CD4-positive, alpha-beta T cell treated with Interleukin-6 for 4 hours (primary cell): ENCODE results near the gene ACBD3.

ENCODE experiments used
- DNase-seq: peaks from one replicate; pipeline ENCODE4 v3.0.0-alpha.2; 2020; ENCODE audit warnings: mixed read lengths

Gene ACBD3

DNA sequence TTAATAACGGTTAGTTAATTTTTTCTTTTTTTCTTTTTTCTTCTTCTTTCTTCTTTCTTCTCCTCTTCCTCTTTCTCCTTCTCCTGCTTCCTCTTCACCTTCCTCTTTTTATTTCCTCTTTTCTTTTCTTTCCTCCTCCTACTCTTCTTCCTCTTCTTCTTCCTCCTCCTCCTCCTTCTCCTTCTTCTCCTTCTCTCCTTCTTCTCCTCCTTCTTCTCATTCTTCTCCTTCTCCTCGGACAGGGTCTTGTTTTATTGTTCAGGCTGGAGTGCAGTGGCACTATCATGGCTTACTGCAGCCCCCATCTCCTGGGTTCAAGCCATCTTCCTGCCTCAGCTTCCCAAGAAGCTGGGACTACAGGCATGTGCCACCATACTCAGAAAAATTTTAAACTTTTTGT is 13.4 kb upstream of the ACBD3 start:
- DNase-seq = no peak

DNA sequence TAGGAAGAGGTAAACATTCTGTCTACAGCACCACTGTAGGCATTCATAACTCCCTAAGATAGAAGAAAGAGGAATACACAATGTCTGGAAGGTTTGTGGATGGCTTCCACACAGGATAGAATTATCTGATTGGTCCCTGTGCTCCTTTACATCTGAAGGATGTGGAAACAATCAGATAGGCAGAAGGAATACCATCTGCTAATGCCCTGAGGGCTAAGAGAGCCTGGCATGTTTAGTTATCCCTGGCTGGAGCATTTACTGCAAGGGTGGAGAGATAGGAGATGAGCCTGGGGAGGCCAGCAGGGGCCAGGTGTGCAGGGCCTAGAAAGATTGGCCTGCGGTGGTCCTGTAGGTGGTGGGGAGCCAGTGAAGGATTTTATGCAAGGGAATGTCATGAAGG is 8.6 kb upstream of the ACBD3 start:
- no peak for DNase-seq

DNA sequence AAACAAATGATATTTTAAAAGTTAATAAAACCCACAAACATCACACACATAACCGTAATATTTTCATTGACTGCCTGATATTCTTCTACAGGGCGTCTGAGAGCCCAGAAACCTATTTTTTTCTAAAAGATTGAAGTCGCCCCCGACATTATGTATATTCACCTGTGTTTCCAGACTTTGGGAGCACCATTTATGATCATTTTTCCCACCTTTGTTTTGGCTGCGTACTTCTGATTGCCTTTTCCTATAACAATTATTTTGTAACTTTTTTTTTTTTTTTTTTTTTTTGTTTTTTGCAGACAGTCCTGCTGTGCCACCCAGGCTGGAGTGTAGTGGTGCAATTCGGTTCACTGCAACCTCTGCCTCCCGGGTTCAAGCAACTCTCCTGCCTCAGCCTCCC is 839 bp upstream of the ACBD3 start:
- DNase-seq = no peak

DNA sequence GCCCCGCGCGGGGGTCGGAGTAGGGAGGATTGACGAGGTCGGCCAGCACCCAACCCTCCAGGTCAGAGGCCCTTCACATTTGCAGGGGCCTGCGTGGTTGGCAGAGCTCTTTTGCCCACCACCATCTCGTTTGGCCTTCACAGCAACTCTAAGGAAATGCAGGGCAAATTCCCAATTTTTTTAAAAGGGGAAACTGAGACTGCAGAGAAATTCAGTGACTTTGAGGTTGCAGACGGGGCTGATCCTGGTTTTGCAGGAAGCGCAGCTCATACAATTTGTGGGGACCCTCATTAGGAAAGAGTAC is 430 bp upstream of the ACBD3 start:
- DNase-seq = no peak

DNA sequence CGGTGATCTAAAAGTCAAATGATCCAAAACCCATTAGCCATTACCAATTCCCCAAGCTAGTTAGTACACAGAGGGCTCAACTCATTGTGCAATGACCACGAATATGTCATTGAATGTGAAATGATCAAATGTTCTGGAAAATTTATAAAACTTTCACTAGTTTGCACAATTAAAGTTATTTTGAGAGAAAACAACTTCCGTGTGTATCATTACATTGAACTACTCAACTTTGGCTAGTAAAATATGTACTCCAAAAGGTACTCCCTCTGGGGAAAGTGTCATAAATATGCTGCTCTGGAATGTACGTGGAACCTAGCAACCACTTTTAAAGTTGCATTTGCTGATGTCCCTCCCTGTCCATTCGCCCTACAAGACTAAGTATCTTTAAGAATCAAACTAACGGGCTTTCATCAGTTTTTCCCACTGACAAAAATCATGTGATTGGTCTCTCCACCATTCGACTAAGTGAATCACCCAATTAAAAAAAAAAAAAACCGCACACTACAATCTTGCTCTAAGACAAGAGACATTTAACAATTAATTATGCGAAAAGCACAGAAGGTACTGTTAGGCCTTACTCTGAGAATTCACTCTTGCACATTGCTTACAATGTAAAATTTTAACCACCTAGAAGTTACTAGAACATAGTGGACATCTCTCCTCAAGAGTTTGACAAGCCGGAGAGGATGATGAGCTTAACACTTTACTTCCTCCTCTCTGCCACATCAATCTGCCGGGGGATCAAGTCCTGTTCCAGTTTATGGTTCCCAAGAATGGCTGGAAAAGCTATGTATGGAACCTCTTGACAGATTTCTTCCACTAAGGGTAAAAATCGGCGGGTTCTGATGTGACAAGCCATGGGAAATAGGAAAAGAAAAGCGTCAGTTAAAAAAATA is 1.2 kb downstream of the ACBD3 start:
- DNase-seq = no peak

DNA sequence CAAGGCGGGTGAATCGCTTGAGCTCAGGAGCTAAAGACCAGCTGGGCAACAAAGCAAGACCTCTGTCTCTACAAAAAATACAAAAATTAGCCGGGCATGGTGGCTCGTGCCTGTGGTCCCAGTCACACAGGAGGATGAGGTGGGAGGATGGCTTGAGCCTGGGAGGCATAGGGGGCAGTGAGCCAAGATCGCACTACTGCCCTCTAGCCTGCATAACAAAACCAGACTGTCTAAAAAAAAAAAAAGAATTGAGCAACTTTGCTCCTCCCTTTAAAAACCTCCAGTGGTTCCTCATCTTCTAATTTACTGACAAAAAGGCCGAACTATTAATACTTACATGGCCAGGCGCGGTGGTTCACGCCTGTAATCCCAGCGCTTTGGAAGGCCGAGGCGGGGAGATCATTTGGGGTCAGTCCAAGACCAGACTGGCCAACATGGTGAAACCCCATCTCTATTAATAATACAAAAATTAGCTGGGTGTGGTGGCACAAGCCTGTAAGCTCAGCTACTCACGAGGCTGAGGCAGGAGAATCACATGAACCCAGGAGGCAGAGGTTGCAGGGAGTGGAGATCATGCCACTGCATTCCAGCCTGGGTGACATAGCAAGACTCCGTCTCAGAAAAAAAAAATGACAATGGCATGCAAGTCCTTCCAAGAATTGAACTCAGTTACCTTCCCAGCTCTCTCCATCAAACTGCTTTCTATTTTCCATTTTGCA is 4.4 kb downstream of the ACBD3 start:
- DNase-seq = no peak

DNA sequence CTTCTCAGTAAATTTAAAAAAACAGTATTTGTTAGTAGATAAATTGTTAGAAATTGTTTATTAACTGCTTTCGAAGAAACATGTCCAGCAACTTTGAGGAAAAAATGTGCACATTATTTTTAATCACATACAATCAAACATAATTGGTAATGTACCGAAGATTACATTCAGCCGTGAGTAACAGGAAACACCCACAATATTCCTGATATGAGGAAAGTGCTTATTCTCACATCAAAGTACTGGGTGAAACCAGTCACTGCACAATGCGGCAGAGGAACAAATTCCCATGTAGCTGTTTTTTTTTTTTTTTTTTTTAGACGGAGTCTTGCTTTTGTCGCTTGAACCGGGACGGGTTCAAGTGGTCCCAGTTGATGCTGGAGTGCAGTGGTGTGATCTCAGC is 9.7 kb downstream of the ACBD3 start:
- DNase-seq = no peak

DNA sequence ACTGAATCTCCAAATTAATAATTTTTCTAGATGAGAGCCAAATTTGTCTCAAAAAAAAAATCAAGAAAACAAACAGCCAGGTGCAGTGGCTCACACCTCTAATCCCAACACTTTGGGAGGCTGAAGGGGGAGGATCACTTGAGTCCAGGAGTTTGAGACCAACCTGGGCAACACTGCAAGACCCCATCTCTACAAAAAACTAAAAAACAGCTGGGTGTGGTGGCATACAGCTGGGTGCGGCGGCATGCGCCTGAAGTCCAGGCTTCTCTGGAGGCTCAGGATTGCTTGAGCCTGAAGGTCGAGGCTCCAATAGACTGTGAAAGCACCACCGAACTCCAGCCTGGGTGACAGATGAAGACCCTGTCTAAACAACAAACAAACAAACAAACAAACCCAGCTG is 14.0 kb downstream of the ACBD3 start:
- no peak for DNase-seq

DNA sequence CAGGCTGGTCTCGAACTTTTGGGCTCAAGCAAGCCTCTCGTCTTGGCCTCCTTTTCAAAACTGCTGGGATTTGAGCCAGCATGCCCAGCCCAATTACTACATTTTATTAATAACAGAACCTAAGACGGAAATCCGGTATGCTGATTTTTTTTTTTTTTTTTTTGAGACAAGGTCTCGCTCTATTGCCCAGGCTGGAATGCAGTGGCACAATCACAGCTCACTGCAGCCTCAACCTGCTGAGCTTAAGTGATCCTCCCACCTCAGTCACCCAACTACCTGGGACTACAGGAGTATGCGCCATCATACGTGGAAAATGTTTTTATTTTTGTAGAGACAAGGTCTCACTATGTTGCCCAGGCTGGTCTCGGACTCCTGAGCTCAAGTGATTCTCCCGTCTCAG is 20.2 kb downstream of the ACBD3 start:
- no peak for DNase-seq

DNA sequence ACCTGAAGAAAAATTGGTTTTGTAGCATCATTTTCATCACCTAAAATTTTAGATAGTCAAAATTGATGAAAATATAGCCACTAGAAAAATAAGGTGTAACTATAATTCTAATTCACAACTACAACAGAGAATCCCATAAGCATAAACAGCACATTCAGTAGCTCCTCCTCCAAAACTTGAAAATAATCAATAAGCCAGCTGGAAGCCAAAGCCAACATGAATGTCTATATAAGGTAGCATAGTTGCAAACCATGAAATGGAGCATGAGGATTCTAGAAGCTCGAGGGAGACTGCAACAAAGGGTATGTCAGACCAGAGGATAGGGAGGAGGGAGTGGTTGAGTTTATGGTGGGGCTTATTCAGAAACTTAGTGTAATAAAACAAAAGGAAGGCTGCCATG is 22.4 kb downstream of the ACBD3 start:
- no peak for DNase-seq

DNA sequence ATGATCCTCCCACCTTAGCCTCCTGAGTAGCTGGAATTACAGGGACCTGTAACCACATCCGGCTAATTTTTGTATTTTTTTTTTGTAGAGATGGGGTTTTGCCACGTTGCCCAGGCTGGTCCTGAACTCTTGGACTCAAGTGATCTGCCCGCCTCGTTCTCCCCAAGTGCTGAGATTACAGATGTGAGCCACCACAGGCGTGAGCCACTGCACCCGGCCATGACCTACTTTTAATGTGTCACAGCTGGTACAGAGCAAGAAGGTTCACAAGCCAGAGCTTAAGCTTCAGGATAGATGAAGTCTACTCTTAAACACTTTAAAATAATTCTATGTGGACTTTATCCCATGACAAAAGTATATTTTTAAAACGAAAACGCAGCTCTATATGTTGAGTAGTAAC is 23.6 kb downstream of the ACBD3 start:
- no peak for DNase-seq

DNA sequence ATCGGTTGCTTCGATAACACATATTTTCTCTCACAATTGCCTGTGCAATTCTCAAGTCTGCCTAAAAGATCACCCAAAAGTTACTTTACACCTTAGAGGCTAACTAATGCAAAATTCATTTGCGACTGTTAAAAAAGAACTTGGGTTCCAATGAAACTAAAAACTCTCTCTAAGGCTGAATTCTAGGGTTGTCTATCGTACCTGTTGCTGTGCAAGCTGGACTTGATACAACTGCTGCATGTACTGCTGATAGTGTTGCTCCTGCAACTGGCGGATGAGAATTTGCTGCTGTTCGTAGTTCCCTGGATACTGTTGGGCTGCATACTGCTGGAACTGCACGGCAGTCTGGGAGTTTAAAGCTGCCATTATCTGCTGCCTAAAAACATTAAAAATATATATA is 27.6 kb downstream of the ACBD3 start:
- no peak for DNase-seq

DNA sequence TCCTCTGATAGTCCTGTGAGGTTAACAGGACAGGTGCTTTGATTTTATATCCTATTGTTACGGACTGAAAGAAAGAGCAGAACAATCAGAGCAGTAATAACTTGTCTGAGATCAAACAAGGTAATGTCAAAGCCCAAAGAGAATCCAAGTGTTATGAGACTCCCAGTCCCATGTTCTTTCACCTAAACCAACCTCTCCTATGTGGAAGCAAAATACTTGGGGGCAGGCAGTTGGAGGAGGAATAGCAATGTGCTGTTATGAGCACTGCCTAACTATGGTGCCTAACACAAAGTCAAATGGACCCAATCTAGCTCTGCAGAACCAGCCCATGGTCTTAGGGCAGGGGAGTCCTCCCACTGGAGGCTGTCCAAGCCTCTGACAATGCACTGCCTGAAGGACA is 28.1 kb downstream of the ACBD3 start:
- DNase-seq = no peak

DNA sequence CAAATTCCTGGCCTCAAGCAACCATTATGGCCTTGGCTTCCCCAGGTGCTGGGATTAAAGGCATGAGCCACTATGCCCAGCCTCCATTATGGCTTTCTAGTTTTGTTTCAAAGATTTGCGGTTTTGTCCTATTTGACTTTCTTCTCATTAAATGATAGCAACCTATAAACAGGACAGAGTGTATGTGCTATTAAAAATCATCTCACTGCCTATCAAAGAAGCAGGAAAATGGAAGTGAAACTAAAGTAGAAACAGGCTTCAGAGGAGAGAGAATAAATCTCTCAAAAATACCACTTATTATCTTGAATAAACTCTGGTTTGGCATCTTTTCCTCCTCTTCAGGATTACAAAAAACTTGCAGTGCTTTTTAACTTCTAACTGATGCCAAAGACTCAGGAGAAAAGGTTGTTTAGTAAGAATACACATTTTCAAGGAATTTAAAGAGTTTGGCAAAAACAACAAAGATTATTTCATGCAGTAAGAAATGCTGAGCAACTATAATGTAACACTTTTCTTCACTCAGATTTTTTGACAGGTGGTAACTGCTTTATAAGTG is 28.7 kb downstream of the ACBD3 start:
- DNase-seq = no peak

DNA sequence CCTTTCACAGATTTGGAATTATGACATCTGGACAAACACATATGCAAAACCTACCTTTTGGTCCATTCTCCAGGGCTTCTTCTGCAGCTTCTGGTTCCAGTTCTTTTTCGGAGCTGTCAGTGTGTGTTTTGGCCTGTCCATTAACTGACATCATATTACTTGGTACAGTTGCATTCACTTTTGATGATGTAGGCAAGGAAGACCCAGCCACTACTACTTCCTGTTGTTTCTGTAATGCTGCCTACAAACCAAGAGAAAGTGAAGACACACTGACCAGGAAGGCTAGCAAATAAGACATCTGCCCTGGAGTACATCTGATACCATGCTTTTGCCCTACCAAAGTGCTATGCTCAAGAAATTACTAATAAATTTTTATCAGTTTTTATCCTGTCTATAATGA is 31.9 kb downstream of the ACBD3 start:
- DNase-seq = no peak

DNA sequence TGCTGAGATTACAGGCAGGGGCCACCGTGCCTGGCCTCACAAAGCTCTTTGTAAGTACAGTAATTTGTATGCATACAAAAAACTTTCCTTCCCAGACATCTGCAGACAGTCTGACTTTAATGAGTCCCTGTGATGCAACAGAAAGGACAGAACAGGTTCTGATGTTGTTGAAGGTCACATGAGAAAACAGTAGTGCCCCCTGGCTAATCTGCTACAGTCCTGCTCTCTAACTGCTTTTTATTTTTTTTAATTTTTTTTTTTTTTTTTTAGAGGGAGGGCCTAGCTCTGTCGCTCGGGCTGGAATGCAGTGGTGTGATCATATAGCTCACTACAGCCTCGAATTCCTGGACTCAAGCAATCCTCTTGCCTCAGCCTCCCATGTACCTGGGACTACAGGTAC is 36.7 kb downstream of the ACBD3 start:
- no peak for DNase-seq

DNA sequence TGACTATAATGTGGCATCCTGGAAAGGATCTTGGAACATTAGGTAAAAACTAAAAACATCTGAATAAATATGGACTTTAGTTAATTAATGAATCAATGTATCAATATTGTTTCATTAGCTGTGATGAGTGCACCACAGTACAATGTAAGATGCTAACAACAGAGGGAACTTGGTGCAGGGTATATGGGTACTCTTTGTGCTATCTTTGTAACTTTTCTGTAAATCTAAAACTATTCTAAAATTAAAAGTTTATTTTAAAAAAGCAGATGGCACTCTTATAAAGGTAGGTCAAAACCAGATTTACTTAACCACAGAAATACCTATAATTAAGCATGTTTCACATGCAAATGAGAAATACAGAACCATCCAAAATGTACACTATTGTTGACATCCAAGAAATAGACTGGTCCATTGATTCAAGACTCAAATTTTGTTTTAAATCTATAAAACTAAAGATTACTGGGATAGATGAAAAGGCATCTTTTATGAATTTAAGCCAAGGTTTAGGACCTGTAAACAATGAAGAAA is 38.4 kb downstream of the ACBD3 start:
- DNase-seq = no peak

DNA sequence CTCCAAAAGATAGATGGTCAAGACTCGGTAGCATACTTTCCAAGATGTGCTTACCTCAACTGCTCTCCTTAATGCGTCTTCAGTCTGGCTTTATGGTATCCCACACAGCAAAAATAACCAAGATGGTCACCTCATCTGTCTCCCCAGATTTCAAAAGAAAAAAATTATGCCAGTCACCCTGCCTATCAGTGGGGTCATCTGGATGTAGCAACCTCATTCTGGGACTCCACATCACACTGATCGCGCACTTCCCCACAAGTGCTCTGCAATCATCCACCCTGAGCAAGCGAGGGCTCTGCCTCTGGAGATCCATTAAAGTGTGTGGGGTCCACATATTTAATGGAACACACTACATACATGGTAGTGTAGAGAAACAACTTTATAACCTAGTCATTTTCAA is 42.5 kb downstream of the ACBD3 start:
- no peak for DNase-seq

DNA sequence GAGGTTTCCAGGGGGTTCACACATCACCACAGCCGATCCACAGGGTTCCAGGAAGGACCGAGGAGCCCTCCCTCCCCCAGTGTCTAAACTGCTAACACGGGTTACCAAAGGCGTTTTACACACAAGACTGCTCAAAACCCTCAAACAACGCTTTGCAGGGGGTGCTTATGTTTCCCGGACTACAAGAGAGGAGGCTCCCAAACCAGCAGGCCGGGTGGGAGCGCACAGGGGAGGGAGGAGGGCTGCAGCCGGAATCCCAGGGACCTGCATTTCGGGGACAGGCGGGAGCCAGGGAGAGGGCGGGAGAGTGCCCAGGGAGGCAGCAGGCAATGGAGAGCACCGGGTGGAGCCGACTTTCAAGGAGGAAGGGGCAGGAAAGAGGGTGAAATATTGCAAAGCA is 50.8 kb downstream of the ACBD3 start:
- DNase-seq = no peak

DNA sequence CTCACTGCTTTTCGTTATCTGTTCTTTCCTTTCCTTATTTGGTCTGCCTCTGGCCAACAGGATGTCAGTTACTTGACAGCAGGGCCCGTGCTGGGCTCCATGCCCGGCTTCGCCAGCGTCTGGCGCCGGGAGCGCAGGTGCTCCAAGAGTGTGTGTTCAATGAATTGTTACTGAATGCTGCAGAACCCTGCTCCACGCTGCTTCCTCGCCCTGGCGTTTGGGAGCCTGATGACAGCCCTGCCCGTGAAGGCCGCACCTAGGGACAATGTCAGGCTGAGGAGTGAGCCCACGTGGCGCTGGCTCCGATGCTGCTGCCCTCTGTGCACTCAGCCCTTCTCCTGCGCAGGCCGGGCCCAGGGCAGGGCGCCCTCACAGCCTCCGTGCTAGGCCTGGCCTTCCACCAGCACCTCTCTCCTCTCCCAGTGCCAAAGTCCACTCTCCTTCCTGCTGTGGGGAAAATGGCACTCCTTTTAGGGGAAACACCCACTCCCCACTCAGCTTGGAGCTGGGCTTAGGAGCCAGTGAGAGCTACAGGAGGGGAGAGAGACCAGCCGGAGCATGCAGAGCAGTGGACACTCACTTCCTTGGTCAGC is 51.4 kb downstream of the ACBD3 start:
- no peak for DNase-seq

DNA sequence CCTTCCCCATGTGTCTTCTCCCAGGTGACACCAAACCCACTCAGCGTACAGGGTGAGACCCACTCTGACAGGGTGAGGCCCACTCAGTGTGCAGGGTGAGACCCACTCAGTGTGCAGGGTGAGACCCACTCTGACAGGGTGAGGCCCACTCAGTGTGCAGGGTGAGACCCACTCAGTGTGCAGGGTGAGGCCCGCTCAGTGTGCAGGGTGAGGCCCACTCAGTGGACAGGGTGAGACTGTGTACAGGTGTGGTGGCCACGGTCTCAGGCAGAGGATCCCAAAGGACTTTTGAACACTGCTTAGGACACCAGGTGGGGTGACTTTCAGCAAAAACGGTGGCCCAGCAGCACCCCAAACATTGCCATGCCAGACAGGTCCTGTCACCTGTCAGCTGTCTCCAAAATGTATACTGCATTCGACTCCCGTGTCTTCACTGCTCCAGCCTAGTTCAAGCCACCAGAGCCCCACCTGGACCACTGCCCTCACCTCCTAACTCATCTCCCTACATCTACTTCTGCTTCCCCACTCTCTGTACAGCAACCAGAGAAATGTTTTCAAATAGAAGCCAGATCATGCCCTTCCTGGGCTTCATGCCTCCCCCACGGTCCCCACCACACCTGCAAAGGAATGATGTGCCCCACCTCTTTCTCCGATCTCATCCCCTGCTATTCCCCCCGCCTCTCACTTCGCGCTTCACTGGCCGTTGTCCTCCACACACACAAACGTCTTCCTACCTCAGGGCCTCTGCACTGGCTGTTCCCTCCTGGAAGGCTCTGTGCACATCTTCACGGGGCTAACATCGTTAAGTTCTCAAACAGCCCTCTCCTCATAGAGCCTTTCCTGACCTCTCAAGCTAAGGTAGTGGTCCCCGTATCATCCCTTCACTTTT is 52.1 kb downstream of the ACBD3 start:
- no peak for DNase-seq

DNA sequence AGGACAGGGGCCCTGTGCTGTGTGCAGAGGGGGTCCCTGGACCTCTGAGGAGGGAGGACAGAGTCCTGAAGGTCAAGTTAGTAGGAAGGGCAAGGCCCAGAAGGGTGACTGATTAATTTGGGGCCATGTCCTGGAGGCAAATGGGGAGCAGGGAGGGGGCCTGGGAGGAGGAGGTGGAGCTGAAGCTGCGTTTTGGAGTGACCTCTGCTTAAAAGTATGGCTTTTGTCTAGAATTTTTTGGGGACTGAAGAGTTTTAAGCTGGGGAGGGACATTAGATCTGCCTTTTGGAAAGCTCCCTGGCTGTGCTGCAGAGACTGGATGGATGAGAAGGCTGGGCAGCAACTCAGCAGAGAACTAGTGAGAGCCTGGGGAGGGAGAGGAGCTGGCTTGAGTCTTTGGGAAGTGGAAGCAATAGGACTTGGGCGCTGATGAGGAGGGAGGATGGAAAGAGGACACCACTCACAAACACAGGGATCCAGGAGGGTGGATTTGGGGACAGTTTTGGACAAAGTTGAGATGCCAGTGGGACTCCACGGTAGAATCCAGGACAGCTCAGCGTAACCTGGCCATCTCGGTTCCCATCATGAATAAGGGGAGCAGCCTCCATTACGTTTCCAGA is 52.9 kb downstream of the ACBD3 start:
- DNase-seq = no peak
